A673 (cell line): ENCODE results near the gene PDCD4. TPM values are rescaled to one million over a fixed set of nuclear protein-coding genes. Genes with fewer than 3 reads are reported as not detected.

Source experiments
- BruUV-seq: library from RNA; stranded (reverse); fragments of 400-500 nt; replicated peaks from 2 replicates; lab custom pipeline; 2021; lab: Mats Ljungman, UMichigan
- CTCF ChIA-PET: fragments of 300-600 bp; sonication (Branson Sonifier 250); formaldehyde crosslinking; loops from one replicate; lab custom pipeline; 2022; ENCODE audit warnings: antibody characterized with exemption; lab: Charles Lee
- POLR2A ChIA-PET: fragments of 300-600 bp; sonication (Branson Sonifier 250); formaldehyde crosslinking; loops from one replicate; lab custom pipeline; 2022; ENCODE audit warnings: antibody characterized with exemption; ENCODE audit not compliant: low non-redundant PET; lab: Charles Lee
- DNase-seq: peaks from one replicate; pipeline ENCODE4 v3.0.0-alpha.2; 2015; ENCODE audit warnings: low spot score
- H3K27ac ChIP-seq: fragments of 200-600 bp; sonication (generic); 2 replicates; pipeline ENCODE4 v1.5.1; 2016; ENCODE audit warnings: mixed run types, low read depth, mild to moderate bottlenecking, mixed read lengths, antibody characterized with exemption, low read length; ENCODE audit not compliant: poor library complexity, severe bottlenecking
- H3K27me3 ChIP-seq: fragments of 200-600 bp; sonication (generic); replicated peaks from 2 replicates; pipeline ENCODE4 v1.6.1; 2017; ENCODE audit warnings: mixed run types, low read depth, mild to moderate bottlenecking, mixed read lengths, antibody characterized with exemption, low read length; ENCODE audit not compliant: insufficient read depth, poor library complexity
- H3K36me3 ChIP-seq: fragments of 200-600 bp; sonication (generic); 2 replicates; pipeline ENCODE4 v1.6.1; 2016; ENCODE audit warnings: mixed run types, mild to moderate bottlenecking, mixed read lengths, antibody characterized with exemption, low read length; ENCODE audit not compliant: insufficient read depth, poor library complexity, severe bottlenecking
- H3K4me1 ChIP-seq: fragments of 200-600 bp; sonication (generic); 2 replicates; pipeline ENCODE4 v1.6.1; 2017; ENCODE audit warnings: mixed run types, mild to moderate bottlenecking, mixed read lengths, antibody characterized with exemption, low read length; ENCODE audit not compliant: insufficient read depth, poor library complexity, severe bottlenecking
- H3K4me3 ChIP-seq: fragments of 200-600 bp; sonication (generic); 2 replicates; pipeline ENCODE4 v1.5.1; 2016; ENCODE audit warnings: low read depth, mixed run types, mild to moderate bottlenecking, mixed read lengths, low read length; ENCODE audit not compliant: poor library complexity, severe bottlenecking
- H3K9me3 ChIP-seq: fragments of 200-600 bp; sonication (generic); 2 replicates; pipeline ENCODE4 v1.6.1; 2016; ENCODE audit warnings: mixed run types, low read depth, mild to moderate bottlenecking, mixed read lengths, antibody characterized with exemption, low read length; ENCODE audit not compliant: poor library complexity, severe bottlenecking
- CTCF ChIP-seq: fragments of 300-800, 200-600 bp; sonication (generic); conservative IDR thresholded peaks from 2 replicates; pipeline ENCODE4 v1.5.1; 2017; ENCODE audit warnings: low read depth, mild to moderate bottlenecking, antibody characterized with exemption, low read length, moderate library complexity, mixed read lengths
- EZH2 ChIP-seq: fragments of 200-600 bp; sonication (generic); IDR thresholded peaks from 2 replicates; pipeline ENCODE4 v1.6.1; 2017; ENCODE audit warnings: borderline replicate concordance, low read depth, mild to moderate bottlenecking, mixed read lengths, antibody characterized with exemption, low read length; ENCODE audit not compliant: poor library complexity, severe bottlenecking
- intact Hi-C: fragments of 100-400 bp; cut with micrococcal nuclease; formaldehyde crosslinking; loops from one replicate; pipeline ENCODE4 v1.10.0; 2022; ENCODE audit not compliant: unreplicated experiment
- total RNA-seq: library from RNA; stranded (reverse); gene quantifications from 2 replicates; pipeline ENCODE4 v1.2.3, GENCODE V29; 2021

PDCD4 gene
- total RNA-seq, 1 experiment from 2014 or later, result 17.3 TPM

- Histone ChIP-seq H3K9me3 (no peaks in the 10 kb centered on the region), H3K4me3 (no peak overlapping the region), H3K36me3 (peaks cover 4% of the 10 kb centered on the region), H3K4me1 (no peaks in the 10 kb centered on the region), H3K27me3 (no peaks in the 10 kb centered on the region), H3K27ac (no peak overlapping the region)
- ChIA-PET POLR2A (no interaction called here), CTCF (no interaction called here)
- intact Hi-C loops, result no loop called here
- BruUV-seq, result no TSS peak
- DNase-seq, result no peak
- no peak for TF ChIP-seq EZH2
- TF ChIP-seq CTCF, result no peak
Observed at GRCh38 chr10:110881247-110881646, 9.5 kb downstream of the PDCD4 start.

GRCh38 chr10:110881905-110882304 lies 10.2 kb downstream of the PDCD4 start:
- H3K4me1 ChIP-seq, result no peaks in the 10 kb centered on the region
- ChIA-PET CTCF (no interaction called here), POLR2A (interaction anchor here (0.6 kb wide), 2 partner anchors 14 to 47 kb away, joined by 3 to 6 read pairs; no protein-coding TSS in a partner anchor)
- peaks cover 4% of the 10 kb centered on the region for H3K36me3 ChIP-seq
- no peaks in the 10 kb centered on the region for H3K9me3 ChIP-seq
- BruUV-seq, result no TSS peak
- no peak for DNase-seq
- TF ChIP-seq CTCF, result no peak
- no peak for TF ChIP-seq EZH2
- no peak overlapping the region for H3K27ac ChIP-seq
- no peak overlapping the region for H3K4me3 ChIP-seq
- intact Hi-C loops, result no loop called here
- no peaks in the 10 kb centered on the region for H3K27me3 ChIP-seq

- no TSS peak for BruUV-seq
- no peaks in the 10 kb centered on the region for H3K27me3 ChIP-seq
- no peak for DNase-seq
- no peak overlapping the region for H3K4me3 ChIP-seq
- peaks cover 4% of the 10 kb centered on the region for H3K36me3 ChIP-seq
- CTCF ChIA-PET, result no interaction called here
- intact Hi-C loops, result no loop called here
- POLR2A ChIA-PET, result no interaction called here
- no peak overlapping the region for H3K27ac ChIP-seq
- no peaks in the 10 kb centered on the region for H3K9me3 ChIP-seq
- TF ChIP-seq CTCF (no peak), EZH2 (no peak)
- H3K4me1 ChIP-seq, result no peaks in the 10 kb centered on the region
Observed at GRCh38 chr10:110883924-110884323, 12.2 kb downstream of the PDCD4 start.
